HG03520 (cell line): ENCODE results near the gene NBPF9.
"Not testable (repeated sequence)": the region's sequence is repeated elsewhere in the genome, so short reads cannot be mapped to it uniquely, and the experiment has no call there.

ENCODE experiments used
- ATAC-seq: cut with Tn5 transposase; IDR thresholded peaks from one replicate; pipeline ENCODE4 v1.9.1; 2021; ENCODE audit warnings: mild to moderate bottlenecking, moderate library complexity; ENCODE audit not compliant: unreplicated experiment

The NBPF9 gene

GRCh38 chr1:149013513-149013912 is 89.8 kb downstream of the NBPF9 start:
- ATAC-seq: not testable (repeated sequence)

GRCh38 chr1:149012599-149012998 is 90.8 kb downstream of the NBPF9 start:
- ATAC-seq: not testable (repeated sequence)

DNA sequence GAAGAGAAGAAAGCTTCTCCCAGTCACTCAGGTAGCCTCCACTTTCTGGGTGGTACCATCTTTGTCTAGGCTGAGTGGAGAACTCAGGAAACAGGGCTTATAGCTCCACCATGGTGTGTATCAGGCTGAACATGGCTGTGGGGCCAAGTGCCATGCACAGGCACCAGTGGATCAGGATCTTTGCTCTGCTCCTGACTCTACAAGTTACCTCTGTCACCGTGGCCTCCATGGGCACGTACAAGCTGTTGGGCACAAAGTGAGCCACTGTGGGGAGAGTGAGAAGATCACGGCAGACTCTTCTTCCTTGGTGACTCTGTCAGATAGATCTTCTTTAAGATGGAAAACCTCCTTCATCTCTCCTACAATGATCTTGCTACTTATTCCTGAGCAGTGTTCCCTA is 93.6 kb downstream of the NBPF9 start:
- ATAC-seq: not testable (repeated sequence)

GRCh38 chr1:149008769-149009168 is 94.6 kb downstream of the NBPF9 start:
- ATAC-seq: not testable (repeated sequence)

DNA sequence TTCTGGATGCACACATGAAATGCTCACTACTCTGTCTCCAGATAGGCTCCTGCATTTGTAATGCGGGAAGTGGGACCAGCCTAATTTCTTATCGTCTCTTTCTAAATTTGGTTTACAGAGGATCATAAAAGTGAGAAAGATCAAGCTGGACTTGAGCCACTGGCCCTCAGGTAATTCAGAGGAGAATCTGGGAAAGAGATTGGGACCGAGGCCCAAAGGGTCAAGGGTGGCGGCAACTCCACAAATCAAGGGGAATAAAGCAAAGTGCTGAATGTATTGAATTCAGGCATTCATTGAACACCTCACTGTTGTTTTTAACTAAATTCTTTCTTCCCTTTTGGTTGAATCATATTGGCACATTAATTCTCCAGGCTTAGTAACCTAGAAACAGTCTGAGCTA is 95.0 kb downstream of the NBPF9 start:
- ATAC-seq: not testable (repeated sequence)
